Calu3 (cell line): ENCODE data around the gene EXOC2. TPM values are rescaled to one million over a fixed set of nuclear protein-coding genes. Genes with fewer than 3 reads are reported as not detected.

ENCODE experiments used
- BruUV-seq: library from RNA; stranded (reverse); fragments of 400-500 nt; replicated peaks from 2 replicates; lab custom pipeline; 2021; lab: Mats Ljungman, UMichigan
- CTCF ChIA-PET: fragments of 300-600 bp; sonication (Branson Sonifier 250); formaldehyde crosslinking; loops from one replicate; lab custom pipeline; 2022; ENCODE audit warnings: antibody characterized with exemption; lab: Charles Lee
- DNase-seq: peaks from one replicate; pipeline ENCODE4 v3.0.0; 2022
- H3K27ac Mint-ChIP-seq: one replicate; pipeline ENCODE4 v1.8.0; 2022; ENCODE audit warnings: mixed read lengths; ENCODE audit not compliant: unreplicated experiment
- H3K27me3 Mint-ChIP-seq: one replicate; pipeline ENCODE4 v1.8.0; 2022; ENCODE audit warnings: mixed read lengths; ENCODE audit not compliant: unreplicated experiment
- H3K36me3 Mint-ChIP-seq: one replicate; pipeline ENCODE4 v1.8.0; 2022; ENCODE audit warnings: mild to moderate bottlenecking, moderate library complexity, mixed read lengths; ENCODE audit not compliant: insufficient read depth, unreplicated experiment
- H3K4me1 Mint-ChIP-seq: one replicate; pipeline ENCODE4 v1.8.0; 2022; ENCODE audit warnings: mild to moderate bottlenecking, low read depth, mixed read lengths; ENCODE audit not compliant: unreplicated experiment
- H3K4me3 Mint-ChIP-seq: one replicate; pipeline ENCODE4 v1.8.0; 2022; ENCODE audit warnings: mild to moderate bottlenecking, low read depth, moderate library complexity, mixed read lengths; ENCODE audit not compliant: unreplicated experiment
- H3K9me3 Mint-ChIP-seq: one replicate; pipeline ENCODE4 v1.8.0; 2022; ENCODE audit warnings: low read depth, mixed read lengths; ENCODE audit not compliant: unreplicated experiment
- CTCF ChIP-seq: fragments of 200-600 bp; IDR thresholded peaks from one replicate; pipeline ENCODE4 v1.8.0; 2022; ENCODE audit warnings: antibody characterized with exemption; ENCODE audit not compliant: unreplicated experiment
- intact Hi-C: fragments of 100-400 bp; cut with micrococcal nuclease; formaldehyde crosslinking; loops from one replicate; pipeline ENCODE4 v1.10.0; 2022; ENCODE audit not compliant: unreplicated experiment
- total RNA-seq: library from RNA; stranded (reverse); gene quantifications from 2 replicates; pipeline ENCODE4 v1.2.3, GENCODE V29; 2022

The EXOC2 gene
- total RNA-seq, 1 experiment from 2014 or later = 13.2 TPM

GRCh38 chr6:446418-447366, 246.2 kb downstream of the EXOC2 start:
- no peak for DNase-seq
- no peaks in the 10 kb centered on the region for H3K4me1 Mint-ChIP-seq
- no peak overlapping the region for H3K4me3 Mint-ChIP-seq
- H3K27ac Mint-ChIP-seq = no peak overlapping the region
- CTCF ChIA-PET = no interaction called here
- H3K36me3 Mint-ChIP-seq = no peaks in the 10 kb centered on the region
- no TSS peak for BruUV-seq
- H3K9me3 Mint-ChIP-seq = no peaks in the 10 kb centered on the region
- peaks cover under 1% of the 10 kb centered on the region for H3K27me3 Mint-ChIP-seq
- intact Hi-C loops = no loop called here
- TF ChIP-seq CTCF = no peak

GRCh38 chr6:445571-446417, 247.1 kb downstream of the EXOC2 start:
- CTCF ChIA-PET = no interaction called here
- Mint-ChIP-seq H3K9me3 (no peaks in the 10 kb centered on the region), H3K4me1 (no peaks in the 10 kb centered on the region), H3K27me3 (peaks cover 10% of the 10 kb centered on the region), H3K36me3 (no peaks in the 10 kb centered on the region), H3K4me3 (no peak overlapping the region), H3K27ac (no peak overlapping the region)
- no TSS peak for BruUV-seq
- no peak for TF ChIP-seq CTCF
- DNase-seq = peak; percentile 21
- intact Hi-C loops = no loop called here

GRCh38 chr6:444653-445275, 248.2 kb downstream of the EXOC2 start:
- Mint-ChIP-seq H3K4me3 (no peak overlapping the region), H3K4me1 (no peaks in the 10 kb centered on the region), H3K9me3 (no peaks in the 10 kb centered on the region), H3K27me3 (peaks cover 20% of the 10 kb centered on the region), H3K27ac (no peak overlapping the region), H3K36me3 (no peaks in the 10 kb centered on the region)
- intact Hi-C loops = no loop called here
- TF ChIP-seq CTCF = no peak
- no peak for DNase-seq
- CTCF ChIA-PET = interaction anchor here (0.6 kb wide), 1 partner anchor 33 kb away, joined by 3 read pairs; no protein-coding TSS in a partner anchor
- no TSS peak for BruUV-seq

- H3K9me3 Mint-ChIP-seq = no peaks in the 10 kb centered on the region
- TF ChIP-seq CTCF = no peak
- intact Hi-C loops = no loop called here
- CTCF ChIA-PET = no interaction called here
- no TSS peak for BruUV-seq
- no peaks in the 10 kb centered on the region for H3K4me1 Mint-ChIP-seq
- DNase-seq = no peak
- H3K4me3 Mint-ChIP-seq = no peak overlapping the region
- peaks cover 30% of the 10 kb centered on the region for H3K27me3 Mint-ChIP-seq
- H3K36me3 Mint-ChIP-seq = no peaks in the 10 kb centered on the region
- no peak overlapping the region for H3K27ac Mint-ChIP-seq
Measured at GRCh38 chr6:443621-444159, 249.2 kb downstream of the EXOC2 start.
